GM10266 (cell line): Measurements from ENCODE around the gene FAM174B.

Experiments used
- DNase-seq: peaks from one replicate; pipeline ENCODE4 v3.0.0; 2012; ENCODE audit errors: extremely low spot score
- CTCF ChIP-seq: IDR thresholded peaks from 2 replicates; pipeline ENCODE4 v1.5.1; 2012; ENCODE audit warnings: mild to moderate bottlenecking, low read depth; ENCODE audit not compliant: control insufficient read depth, insufficient read depth; ENCODE audit errors: missing control alignments

FAM174B gene

DNA sequence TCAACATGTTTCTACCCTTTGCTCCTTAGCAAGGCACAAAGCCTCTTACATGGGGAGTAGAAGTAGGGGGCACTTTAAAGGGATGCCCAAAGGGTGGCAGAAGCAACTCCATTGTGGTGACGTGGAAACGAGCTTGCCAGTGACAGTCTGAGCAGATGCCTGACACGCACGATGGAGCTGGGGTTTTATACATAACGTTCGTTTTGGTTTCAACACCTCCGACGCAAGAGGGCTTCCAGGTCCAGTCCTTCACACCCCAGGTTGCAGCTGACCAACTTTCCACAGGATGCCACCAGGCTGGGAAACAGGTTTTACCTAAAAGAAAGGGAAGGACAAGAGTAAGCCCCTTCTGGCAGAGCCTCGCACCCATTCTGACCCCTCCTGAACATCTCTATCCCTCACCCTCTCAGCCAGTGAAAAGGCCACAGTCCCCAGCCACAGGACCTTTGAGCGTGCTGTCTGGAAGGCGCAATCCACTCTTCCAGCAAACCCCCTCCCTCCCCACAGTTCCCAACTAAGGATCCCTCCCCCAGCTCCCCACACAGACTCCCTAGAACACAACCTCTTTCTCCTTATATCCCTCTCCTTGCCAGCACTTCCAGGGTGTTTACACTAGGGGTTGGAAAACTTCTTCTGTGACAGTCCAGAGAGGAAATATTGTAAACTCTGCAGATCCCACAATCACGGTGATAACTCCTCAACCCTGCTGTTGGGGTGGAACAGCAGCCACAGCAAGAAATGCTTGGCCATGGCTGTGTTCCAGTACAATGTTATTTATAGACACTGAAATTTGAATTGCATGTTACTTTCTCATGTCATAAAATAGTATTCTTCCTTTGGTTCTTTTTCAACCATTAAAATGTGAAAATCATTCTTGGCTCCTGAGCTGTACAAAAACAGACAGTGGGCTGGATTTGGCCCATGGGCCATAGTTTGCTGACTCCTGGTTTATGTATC, 36.2 kb downstream of the FAM174B start:
- no peak for DNase-seq

DNA sequence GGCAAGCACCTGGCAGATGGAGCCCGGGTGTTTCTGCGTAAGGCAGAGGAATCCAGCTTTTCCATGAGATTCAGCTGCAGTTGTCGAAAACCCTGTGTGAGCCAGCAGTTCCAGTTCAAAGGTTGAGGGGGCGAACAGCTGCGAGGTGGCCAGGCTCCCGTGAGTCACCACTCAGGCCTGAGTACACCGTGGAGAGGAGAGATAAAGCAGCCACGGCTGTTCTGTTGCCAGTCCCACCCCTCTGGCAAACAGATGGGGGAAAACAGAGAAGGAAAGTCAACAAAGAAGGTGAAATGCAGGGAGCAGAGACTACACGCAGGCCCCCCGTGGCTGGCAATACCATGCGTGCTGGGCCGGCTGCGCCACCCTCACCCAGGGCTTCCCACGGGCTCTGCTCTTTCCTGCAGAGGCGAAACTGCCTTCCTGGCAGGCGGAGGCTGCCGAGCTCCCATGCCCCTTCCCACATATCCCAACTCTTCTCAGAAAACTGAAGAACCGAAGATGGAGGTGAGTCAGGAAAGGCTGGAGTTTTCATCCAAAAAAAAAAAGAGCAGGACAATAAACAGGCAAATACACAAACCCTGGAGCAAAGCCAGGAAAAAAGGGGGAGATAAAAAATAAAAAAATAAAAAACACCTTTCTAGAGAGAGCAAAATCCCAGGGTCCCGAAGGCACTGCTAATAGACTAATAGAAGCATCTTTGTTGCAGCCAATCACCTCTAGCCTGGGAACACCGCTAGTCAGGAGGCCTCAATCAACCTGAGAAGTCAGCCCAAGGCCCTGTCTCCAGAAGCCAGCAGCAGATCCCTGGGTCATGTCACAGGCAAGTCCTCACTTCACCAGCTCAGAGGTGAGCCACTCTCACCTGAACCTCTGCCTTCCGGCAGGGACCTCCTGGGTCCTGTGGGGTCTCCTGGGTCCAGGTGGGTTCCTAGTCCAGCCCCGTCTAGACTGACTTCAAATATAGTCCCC, 37.7 kb downstream of the FAM174B start:
- TF ChIP-seq CTCF, result no peak
- DNase-seq, result no peak

More for the DNA sequence above, 36.2 kb downstream of the FAM174B start:
- no peak for TF ChIP-seq CTCF

DNA sequence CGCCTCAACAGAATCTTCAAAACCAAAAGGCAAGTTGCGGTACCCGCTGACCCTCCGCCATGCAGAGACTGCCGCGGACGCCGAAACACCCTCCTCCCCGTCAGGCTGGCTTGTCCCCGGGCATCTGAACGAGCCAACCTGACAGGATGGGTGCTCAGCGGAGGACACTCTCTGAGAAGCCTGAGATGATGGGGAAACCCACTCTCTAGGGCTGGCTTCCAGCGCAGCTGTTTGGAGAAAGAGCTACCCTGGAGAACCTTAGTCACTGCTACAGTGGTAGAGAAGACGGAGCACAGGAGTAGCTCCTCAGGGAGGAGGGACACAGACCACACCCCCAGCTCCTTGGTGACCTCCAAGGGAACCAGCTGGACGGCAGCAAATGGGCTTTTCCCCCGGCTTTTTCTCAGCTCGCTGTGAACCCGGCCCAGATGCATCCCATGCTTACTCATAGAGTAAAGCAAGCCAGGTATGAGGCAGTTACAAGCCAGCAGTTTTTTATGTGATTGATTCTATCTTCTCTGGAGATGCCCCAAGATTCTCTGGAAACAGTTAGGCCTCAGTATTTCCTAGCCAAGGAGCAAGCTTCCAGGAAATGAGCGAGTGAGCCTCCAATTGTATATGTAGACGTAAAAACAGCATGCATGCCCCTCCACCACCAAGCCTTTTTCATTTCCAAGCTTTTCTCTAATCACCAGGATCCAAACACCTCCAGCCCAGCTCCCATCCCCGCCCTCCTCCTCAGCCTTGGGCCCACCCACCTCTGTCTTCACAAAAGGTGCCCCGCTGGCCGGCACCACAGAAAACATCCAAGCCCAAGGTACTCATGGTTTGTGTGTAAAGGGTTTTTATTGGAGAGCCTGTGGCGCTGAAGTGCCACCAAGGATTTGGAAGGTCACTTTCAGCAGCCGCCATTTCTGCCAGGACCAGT, 38.7 kb downstream of the FAM174B start:
- no peak for DNase-seq
- TF ChIP-seq CTCF, result no peak

DNA sequence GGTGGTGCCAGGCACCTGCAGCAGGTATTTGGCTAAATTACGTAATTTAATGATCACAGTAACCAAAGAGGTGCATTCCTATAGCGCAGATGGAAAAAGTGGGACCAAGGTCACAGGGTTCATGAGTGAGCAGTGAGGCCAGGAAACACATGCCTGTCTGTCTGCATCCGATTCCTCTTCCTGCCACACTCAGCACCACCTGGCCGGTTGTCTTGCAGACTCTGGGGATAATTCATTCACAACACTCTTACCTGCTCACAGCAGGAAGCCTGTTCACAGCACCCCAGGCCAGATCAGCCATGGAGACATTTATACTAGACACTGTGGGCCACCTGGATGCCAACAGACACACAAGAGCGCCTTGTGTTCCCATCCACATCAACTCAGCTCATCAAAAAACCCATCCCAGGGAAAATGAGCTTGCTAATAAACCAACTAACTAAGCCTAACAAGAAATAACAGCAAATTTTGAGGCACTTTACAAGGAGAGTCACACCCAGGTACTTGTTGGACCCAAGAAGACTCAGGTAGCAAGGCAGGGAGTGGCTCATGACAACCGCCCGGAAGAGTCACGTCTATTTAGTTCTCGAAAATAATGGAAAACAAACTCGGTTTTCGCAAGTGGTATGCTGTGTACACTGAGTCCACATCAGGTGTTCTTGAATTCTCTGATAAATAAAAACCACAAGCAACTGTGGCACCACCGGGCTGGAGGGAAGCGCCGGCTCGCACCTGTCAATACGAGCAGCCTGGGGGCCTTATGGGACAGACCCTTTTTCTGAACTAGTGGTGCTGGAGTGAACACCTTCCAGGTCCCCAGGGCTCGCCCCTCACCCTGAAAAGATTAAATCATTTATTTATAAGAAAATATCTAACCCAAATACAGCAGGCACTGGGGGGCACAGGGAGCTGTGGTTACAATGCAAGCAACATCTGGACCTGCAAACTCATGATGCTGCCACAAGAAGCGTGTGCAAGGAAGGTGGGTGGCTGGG, 40.5 kb downstream of the FAM174B start:
- DNase-seq, result no peak
- TF ChIP-seq CTCF, result no peak

GRCh38 chr15:92614301-92614700, 41.3 kb downstream of the FAM174B start:
- no peak for DNase-seq
- TF ChIP-seq CTCF, result no peak
